HepG2 (cell line): Measurements from ENCODE around the gene PTPRD. TPM values are rescaled to one million over a fixed set of nuclear protein-coding genes. Genes with fewer than 3 reads are reported as not detected.

Experiments
- ATAC-seq: fragments of 200-7000 bp; cut with Tn5 transposase; 3 replicates; pipeline ENCODE4 v1.9.1; 2020; ENCODE audit warnings: mild to moderate bottlenecking, moderate library complexity
- BruUV-seq: library from RNA; stranded (reverse); fragments of 400-500 nt; replicated peaks from 2 replicates; lab custom pipeline; 2021; lab: Mats Ljungman, UMichigan
- CTCF ChIA-PET: fragments of 300-600 bp; formaldehyde crosslinking; extraction: SDS; loops from one replicate; lab custom pipeline; 2021; ENCODE audit warnings: low total read pairs, inconsistent platforms, low intra/inter-chr PET ratio; lab: Yijun Ruan, JAX
- POLR2A ChIA-PET: fragments of 350-600 bp; sonication (Branson Sonifier 250); formaldehyde crosslinking; loops from one replicate; lab custom pipeline; 2020; ENCODE audit warnings: antibody characterized with exemption, inconsistent platforms; lab: Yijun Ruan, JAX
- DNase-seq: peaks from one replicate; pipeline ENCODE4 v3.0.0-alpha.2; 2015; ENCODE audit warnings: low spot score
- FAIRE-seq: peaks from 3 replicates; lab custom pipeline; 2011; peaks lifted over from hg19 to GRCh38; lab: Jason Lieb, UNC
- H2AFZ ChIP-seq: one replicate; pipeline ENCODE4 v1.6.1; 2011; ENCODE audit warnings: low read length, inconsistent platforms
- H3K27ac ChIP-seq: fragments of 300-600 bp; 3 replicates; pipeline ENCODE4 v1.8.0; 2011; ENCODE audit warnings: mixed run types, mild to moderate bottlenecking, mixed read lengths, low read length, inconsistent platforms; ENCODE audit not compliant: insufficient read depth; ENCODE audit errors: extremely low read length
- H3K27me3 ChIP-seq, 2 experiments: fragments of 200-600 bp in 1 of 2; 2 replicates in 1 of 2; 3 replicates in 1 of 2; pipeline versions ENCODE4 v1.6.0 to v1.8.0; 2011; ENCODE audit warnings: low read length in 2 of 2, mild to moderate bottlenecking in 2 of 2, moderate library complexity in 2 of 2, inconsistent platforms in 1 of 2; ENCODE audit not compliant: insufficient read depth in 2 of 2, control insufficient read depth in 1 of 2
- H3K36me3 ChIP-seq, 2 experiments: fragments of 200-600 bp in 1 of 2; replicated peaks in 1 of 2; 2 replicates in 1 of 2; 3 replicates in 1 of 2; pipeline versions ENCODE4 v1.5.1 to v1.8.0; 2011; ENCODE audit warnings: low read length in 2 of 2, inconsistent platforms in 1 of 2; ENCODE audit not compliant: insufficient read depth in 2 of 2, control insufficient read depth in 1 of 2
- H3K4me1 ChIP-seq: 2 replicates; pipeline ENCODE4 v1.5.1; 2012; ENCODE audit warnings: low read length, inconsistent platforms; ENCODE audit not compliant: insufficient read depth
- H3K4me2 ChIP-seq: 2 replicates; pipeline ENCODE4 v1.6.0; 2011; ENCODE audit warnings: low read depth, low read length, inconsistent platforms
- H3K4me3 ChIP-seq, 3 experiments: fragments of 200-600 bp in 1 of 3; sonication (generic), shearing (Covaris generic) in 1 of 3; replicated peaks in 1 of 3; 2 replicates each; pipeline ENCODE4 v1.5.1; 2011 to 2016; ENCODE audit warnings: low read length in 3 of 3, inconsistent platforms in 2 of 3, low read depth in 2 of 3, mild to moderate bottlenecking in 2 of 3, control low read depth in 1 of 3, mixed read lengths in 1 of 3; ENCODE audit not compliant: insufficient read depth in 1 of 3
- H3K79me2 ChIP-seq: one replicate; pipeline ENCODE4 v1.6.1; 2011; ENCODE audit warnings: low read length, inconsistent platforms; ENCODE audit not compliant: insufficient read depth
- H3K9ac ChIP-seq: 2 replicates; pipeline ENCODE4 v1.6.0; 2011; ENCODE audit warnings: mild to moderate bottlenecking, low read depth, low read length, inconsistent platforms; ENCODE audit not compliant: insufficient read depth
- H3K9me3 ChIP-seq: 2 replicates; pipeline ENCODE4 v1.5.1; 2012; ENCODE audit warnings: mild to moderate bottlenecking, low read length
- H4K20me1 ChIP-seq: 2 replicates; pipeline ENCODE4 v1.6.0; 2011; ENCODE audit warnings: inconsistent platforms, mild to moderate bottlenecking, low read length, moderate library complexity; ENCODE audit not compliant: insufficient read depth
- ARHGAP35 ChIP-seq: sonication (generic); formaldehyde crosslinking; IDR thresholded peaks from 2 replicates; pipeline ENCODE4 v1.9.0; 2022; ENCODE audit warnings: mild to moderate bottlenecking, inconsistent platforms, moderate library complexity, missing genetic modification reagents, borderline replicate concordance
- CREM ChIP-seq, 2 experiments: sonication (generic) in 1 of 2; formaldehyde crosslinking in 1 of 2; IDR thresholded peaks; 2 replicates each; pipeline versions ENCODE4 v1.4.0 to v1.6.1; 2016 to 2020; ENCODE audit warnings: antibody characterized with exemption in 1 of 2, mild to moderate bottlenecking in 1 of 2, missing genetic modification reagents in 1 of 2
- KLF12 ChIP-seq: sonication (generic); formaldehyde crosslinking; IDR thresholded peaks from 2 replicates; pipeline ENCODE4 v1.4.0; 2020; ENCODE audit warnings: missing genetic modification reagents, borderline replicate concordance
- KLF16 ChIP-seq, 2 experiments: sonication (generic) in 1 of 2; formaldehyde crosslinking in 1 of 2; IDR thresholded peaks; 2 replicates each; pipeline versions ENCODE4 v1.6.1 to v1.8.0; 2016 to 2023; ENCODE audit warnings: missing genetic modification reagents in 2 of 2, missing compliant biosample characterization in 1 of 2
- MIXL1 ChIP-seq: IDR thresholded peaks from 2 replicates; pipeline ENCODE4 v1.6.1; 2016
- PITX1 ChIP-seq: sonication (generic); formaldehyde crosslinking; IDR thresholded peaks from 2 replicates; pipeline ENCODE4 v1.5.1; 2020; ENCODE audit warnings: mild to moderate bottlenecking, missing genetic modification reagents
- PRDM15 ChIP-seq: sonication (generic); formaldehyde crosslinking; IDR thresholded peaks from 2 replicates; pipeline ENCODE4 v1.4.0; 2020; ENCODE audit warnings: missing genetic modification reagents
- SMAD9 ChIP-seq: sonication (generic); formaldehyde crosslinking; IDR thresholded peaks from 2 replicates; pipeline ENCODE4 v1.5.1; 2020; ENCODE audit warnings: mild to moderate bottlenecking, missing genetic modification reagents
- TBX3 ChIP-seq: fragments of 450-650 bp; IDR thresholded peaks from 2 replicates; pipeline ENCODE4 v1.6.1; 2017; ENCODE audit warnings: antibody characterized with exemption, mild to moderate bottlenecking, inconsistent platforms, borderline replicate concordance
- XBP1 ChIP-seq: sonication (generic); formaldehyde crosslinking; IDR thresholded peaks from 2 replicates; pipeline ENCODE4 v1.5.0; 2020; ENCODE audit warnings: missing genetic modification reagents
- ZBTB7B ChIP-seq: sonication (generic); formaldehyde crosslinking; IDR thresholded peaks from 2 replicates; pipeline ENCODE4 v1.4.0; 2020; ENCODE audit warnings: missing genetic modification reagents
- ZC3H4 ChIP-seq: sonication (generic); formaldehyde crosslinking; IDR thresholded peaks from 2 replicates; pipeline ENCODE4 v1.4.0; 2020; ENCODE audit warnings: missing genetic modification reagents, borderline replicate concordance
- ZFP90 ChIP-seq: sonication (generic); formaldehyde crosslinking; IDR thresholded peaks from 2 replicates; pipeline ENCODE4 v1.8.0; 2022; ENCODE audit warnings: missing genetic modification reagents, mild to moderate bottlenecking, inconsistent platforms, borderline replicate concordance
- ZMAT3 ChIP-seq: sonication (generic); formaldehyde crosslinking; conservative IDR thresholded peaks from 2 replicates; pipeline ENCODE4 v1.7.0; 2021; ENCODE audit warnings: missing genetic modification reagents
- ZNF17 ChIP-seq: sonication (generic); formaldehyde crosslinking; IDR thresholded peaks from 2 replicates; pipeline ENCODE4 v1.5.0; 2020; ENCODE audit warnings: mild to moderate bottlenecking, missing genetic modification reagents
- ZNF761 ChIP-seq: sonication (generic); formaldehyde crosslinking; conservative IDR thresholded peaks from 2 replicates; pipeline ENCODE4 v1.4.0; 2020; ENCODE audit warnings: mild to moderate bottlenecking, missing genetic modification reagents
- WGBS: methylation state at CpG from one replicate; pipeline ENCODE4 v1.1.6; 2017; ENCODE audit warnings: low lambda C conversion rate; 5-methylcytosine and 5-hydroxymethylcytosine counted together
- in situ Hi-C: cut with HindIII; loops from 2 replicates; pipeline ENCODE4 v1.10.0; 2017; ENCODE audit warnings: low pct_unique_long_range_greater_than_20kb; ENCODE audit not compliant: extremely low pct_ligation_motif_present
- intact Hi-C: fragments of 100-400 bp; cut with micrococcal nuclease; formaldehyde crosslinking; loops from one replicate; pipeline ENCODE4 v1.10.0; 2022; ENCODE audit not compliant: unreplicated experiment
- polyA plus RNA-seq, 8 experiments: library from polyadenylated mRNA; depleted of rRNA in 3 of 8; stranded (reverse) in 7 of 8; unstranded in 1 of 8; fragments of >200 nt; fragmentation: Illumina TruSeq in 4 of 8; extraction: Trizol in 4 of 8; gene quantifications; 2 replicates each; pipeline versions ENCODE4 v1.2.1 to v1.2.3, GENCODE V29; 2011 to 2016; ENCODE audit warnings: low read depth in 4 of 8, missing spikeins in 1 of 8, mixed read lengths in 1 of 8; ENCODE audit not compliant: insufficient read depth in 1 of 8
- total RNA-seq, 5 experiments: library from RNA; depleted of rRNA; stranded (reverse); fragments of >200 nt; fragmentation: Illumina TruSeq; extraction: Trizol; gene quantifications; 2 replicates each; pipeline ENCODE4 v1.2.3, GENCODE V29; 2016; ENCODE audit warnings: low read depth in 1 of 5
- TF ChIP-seq, protein P1 (sequence below): sonication (generic); formaldehyde crosslinking; IDR thresholded peaks from 2 replicates; pipeline ENCODE4 v1.4.0; 2020; ENCODE audit warnings: missing genetic modification reagents, mild to moderate bottlenecking, borderline replicate concordance

The PTPRD gene
- total and polyA plus RNA-seq, 2 of the 13 experiments (the other 11 are each of a cell fraction or from before 2014, with no cell fraction given), result 0.05 TPM; not detected in 1

- Histone ChIP-seq H4K20me1 (no peaks in the 10 kb centered on the region), H3K9ac (no peak overlapping the region), H3K27ac (no peak overlapping the region), H3K4me3 (no peak overlapping the region), H3K27me3 (no peaks in the 10 kb centered on the region), H2AFZ (no peak overlapping the region), H3K9me3 (peaks cover 94% of the 10 kb centered on the region), H3K4me2 (no peak overlapping the region), H3K4me1 (no peaks in the 10 kb centered on the region), H3K36me3 (no peaks in the 10 kb centered on the region), H3K79me2 (no peaks in the 10 kb centered on the region)
- DNase-seq (no peak), ATAC-seq (no peak), FAIRE-seq (no peak)
- ChIA-PET CTCF (no interaction called here), POLR2A (no interaction called here)
- BruUV-seq, result no TSS peak
- TF ChIP-seq CREM (IDR thresholded peaks at IDR 0.05) (no peak), CREM (CRISPR knock-in tag; IDR thresholded peaks at IDR 0.05) (no peak), MIXL1 (no peak), SMAD9 (no peak), ZNF761 (no peak), ZBTB7B (no peak), KLF12 (CRISPR knock-in tag) (no peak), ZNF17 (CRISPR knock-in tag) (no peak), KLF16 (CRISPR knock-in tag; IDR thresholded peaks at IDR 0.05) (no peak), TBX3 (no peak), XBP1 (CRISPR knock-in tag) (no peak), ZMAT3 (CRISPR knock-in tag) (no peak), ZFP90 (CRISPR knock-in tag) (no peak), PITX1 (CRISPR knock-in tag) (no peak), ARHGAP35 (CRISPR knock-in tag) (no peak), PRDM15 (CRISPR knock-in tag) (no peak), ZC3H4 (CRISPR knock-in tag) (no peak)
- TF ChIP-seq, protein P1, sequence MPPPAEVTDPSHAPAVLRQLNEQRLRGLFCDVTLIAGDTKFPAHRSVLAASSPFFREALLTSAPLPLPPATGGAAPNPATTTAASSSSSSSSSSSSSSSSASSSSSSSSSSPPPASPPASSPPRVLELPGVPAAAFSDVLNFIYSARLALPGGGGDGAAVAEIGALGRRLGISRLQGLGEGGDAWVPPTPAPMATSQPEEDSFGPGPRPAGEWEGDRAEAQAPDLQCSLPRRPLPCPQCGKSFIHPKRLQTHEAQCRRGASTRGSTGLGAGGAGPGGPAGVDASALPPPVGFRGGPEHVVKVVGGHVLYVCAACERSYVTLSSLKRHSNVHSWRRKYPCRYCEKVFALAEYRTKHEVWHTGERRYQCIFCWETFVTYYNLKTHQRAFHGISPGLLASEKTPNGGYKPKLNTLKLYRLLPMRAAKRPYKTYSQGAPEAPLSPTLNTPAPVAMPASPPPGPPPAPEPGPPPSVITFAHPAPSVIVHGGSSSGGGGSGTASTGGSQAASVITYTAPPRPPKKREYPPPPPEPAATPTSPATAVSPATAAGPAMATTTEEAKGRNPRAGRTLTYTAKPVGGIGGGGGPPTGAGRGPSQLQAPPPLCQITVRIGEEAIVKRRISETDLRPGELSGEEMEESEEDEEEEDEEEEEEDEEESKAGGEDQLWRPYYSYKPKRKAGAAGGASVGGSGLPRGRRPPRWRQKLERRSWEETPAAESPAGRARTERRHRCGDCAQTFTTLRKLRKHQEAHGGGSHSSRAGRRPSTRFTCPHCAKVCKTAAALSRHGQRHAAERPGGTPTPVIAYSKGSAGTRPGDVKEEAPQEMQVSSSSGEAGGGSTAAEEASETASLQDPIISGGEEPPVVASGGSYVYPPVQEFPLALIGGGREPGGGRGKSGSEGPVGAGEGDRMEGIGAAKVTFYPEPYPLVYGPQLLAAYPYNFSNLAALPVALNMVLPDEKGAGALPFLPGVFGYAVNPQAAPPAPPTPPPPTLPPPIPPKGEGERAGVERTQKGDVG (CRISPR knock-in tag), result no peak
- in situ Hi-C loops (no loop called here), intact Hi-C loops (no loop called here)
- WGBS, result 6% methylated on average over 2 of the region's 2 CpGs
These were observed 2323.1 kb downstream of the PTPRD start for GRCh38 chr9:8289681-8290080.
